K562 (cell line): Measurements from ENCODE around the gene OR2D2. TPM values are rescaled to one million over a fixed set of nuclear protein-coding genes. Genes with fewer than 3 reads are reported as not detected.

ENCODE experiments used
- BCOR ChIP-seq: fragments of 450-650 bp; IDR thresholded peaks from 2 replicates; pipeline ENCODE4 v1.6.1; 2016
- CEBPZ ChIP-seq: fragments of 150-350 bp; IDR thresholded peaks from 2 replicates; pipeline ENCODE4 v1.6.1; 2014; ENCODE audit warnings: low read depth, mild to moderate bottlenecking, low read length, borderline replicate concordance
- CHCHD3 ChIP-seq: fragments of 250-450 bp; sonication (Bioruptor Pico); IDR thresholded peaks from 2 replicates; pipeline ENCODE4 v2.1.2; 2022; ENCODE audit warnings: mild to moderate bottlenecking
- CHD2 ChIP-seq: IDR thresholded peaks from 2 replicates; pipeline ENCODE4 v1.6.1; 2011; ENCODE audit warnings: low read depth, low read length
- CREB1 ChIP-seq, 2 experiments: sonication (generic) in 1 of 2; formaldehyde crosslinking in 1 of 2; IDR thresholded peaks; 2 replicates each; pipeline versions ENCODE4 v1.6.1 to v1.8.0; 2012 to 2022; ENCODE audit warnings: inconsistent platforms in 1 of 2, mild to moderate bottlenecking in 1 of 2, missing genetic modification reagents in 1 of 2, moderate library complexity in 1 of 2
- E2F4 ChIP-seq: sonication (generic); formaldehyde crosslinking; IDR thresholded peaks from 2 replicates; pipeline ENCODE4 v1.8.0; 2022; ENCODE audit warnings: mild to moderate bottlenecking, low read depth, missing genetic modification reagents
- ETV1 ChIP-seq: fragments of 450-650 bp; conservative IDR thresholded peaks from 2 replicates; pipeline ENCODE4 v1.6.1; 2016; ENCODE audit warnings: missing genetic modification characterization, control low read depth, low read depth, missing compliant biosample characterization
- ILK ChIP-seq: fragments of 450-650 bp; IDR thresholded peaks from 2 replicates; pipeline ENCODE4 v1.6.1; 2016; ENCODE audit warnings: missing genetic modification characterization, low read depth, mild to moderate bottlenecking, missing compliant biosample characterization, moderate library complexity, borderline replicate concordance
- JUN ChIP-seq, 2 experiments: sonication (generic) in 1 of 2; formaldehyde crosslinking in 1 of 2; IDR thresholded peaks; 2 replicates each; pipeline versions ENCODE4 v1.6.1 to v1.8.0; 2012 to 2022; ENCODE audit warnings: borderline replicate concordance in 2 of 2, mild to moderate bottlenecking in 2 of 2, improper control_type of control experiment in 1 of 2, low read depth in 1 of 2, low read length in 1 of 2, missing genetic modification reagents in 1 of 2
- NFXL1 ChIP-seq: fragments of 450-650 bp; formaldehyde crosslinking; IDR thresholded peaks from 2 replicates; pipeline ENCODE4 v1.4.0; 2021; ENCODE audit warnings: mild to moderate bottlenecking
- NKRF ChIP-seq: fragments of 450-650 bp; IDR thresholded peaks from 2 replicates; pipeline ENCODE4 v1.6.1; 2016; ENCODE audit warnings: borderline replicate concordance
- PML ChIP-seq: IDR thresholded peaks from 2 replicates; pipeline ENCODE4 v1.6.1; 2012; ENCODE audit warnings: low read length, inconsistent platforms
- POLR2B ChIP-seq: fragments of 450-650 bp; IDR thresholded peaks from 2 replicates; pipeline ENCODE4 v1.6.1; 2018; ENCODE audit warnings: low read depth; ENCODE audit not compliant: partially characterized antibody
- RFX7 ChIP-seq: fragments of 250-450 bp; sonication (Bioruptor Pico); IDR thresholded peaks from 2 replicates; pipeline ENCODE4 v1.5.1; 2021; ENCODE audit warnings: mild to moderate bottlenecking
- SETDB1 ChIP-seq: IDR thresholded peaks from one replicate; pipeline ENCODE4 v1.6.1; 2012; ENCODE audit warnings: low read length, control low read depth, inconsistent platforms
- SRF ChIP-seq, 2 experiments: fragments of 250-450, 450-650 bp in 1 of 2; sonication (Bioruptor Pico) in 1 of 2; sonication (generic) in 1 of 2; formaldehyde crosslinking; IDR thresholded peaks; 2 replicates each; pipeline versions ENCODE4 v1.5.0 to v1.5.1; 2020 to 2022; ENCODE audit warnings: mild to moderate bottlenecking in 1 of 2, missing genetic modification reagents in 1 of 2
- SUPT5H ChIP-seq: fragments of 450-650 bp; IDR thresholded peaks from 2 replicates; pipeline ENCODE4 v1.6.1; 2016
- XRCC4 ChIP-seq: IDR thresholded peaks from one replicate; pipeline ENCODE4 v1.6.1; 2011; ENCODE audit not compliant: insufficient read depth, insufficient read length; ENCODE audit errors: extremely low read depth
- ZNF134 ChIP-seq: fragments of 250-450 bp; sonication (Bioruptor Pico); conservative IDR thresholded peaks from 2 replicates; pipeline ENCODE4 v1.4.0; 2020
- ZNF764 ChIP-seq: fragments of 250-450 bp; sonication (Bioruptor Pico); IDR thresholded peaks from 2 replicates; pipeline ENCODE4 v1.4.0; 2020; ENCODE audit warnings: low read depth, mild to moderate bottlenecking, moderate library complexity
- polyA plus RNA-seq, 8 experiments: library from polyadenylated mRNA; depleted of rRNA in 4 of 8; stranded (reverse) in 5 of 8; unstranded in 3 of 8; fragments of >200 nt; fragmentation: Nextera tagmentation in 2 of 8; fragmentation: Illumina TruSeq in 1 of 8; extraction: Ambion mirVana in 2 of 8; extraction: Trizol in 1 of 8; gene quantifications; 2 replicates each; pipeline versions ENCODE4 v1.2.1 to v1.2.3, GENCODE V29; 2011 to 2014; ENCODE audit warnings: inconsistent platforms in 1 of 8, missing spikeins in 1 of 8
- total RNA-seq, 7 experiments: library from RNA; depleted of rRNA in 6 of 7; stranded (reverse); fragments of >200 nt in 6 of 7; fragmentation: Illumina TruSeq in 2 of 7; extraction: Trizol in 2 of 7; gene quantifications; 2 replicates each; pipeline versions ENCODE4 v1.2.1 to v1.2.3, GENCODE V29; 2011 to 2021; ENCODE audit warnings: low replicate concordance in 1 of 7

The OR2D2 gene
- total and polyA plus RNA-seq, 9 of the 15 experiments (the other 6 are each of a cell fraction or from before 2014, with no cell fraction given), result 0.10 to 1.0 (median 0.57) TPM; not detected in 2

- TF ChIP-seq NKRF (peak; percentile 69; the same call in 1 of the 2 replicates), CEBPZ (no peak), POLR2B (peak; percentile 54), CHCHD3 (CRISPR knock-in tag) (no peak), E2F4 (CRISPR knock-in tag) (no peak), ZNF764 (CRISPR knock-in tag) (no peak), ILK (no peak), NFXL1 (no peak), SUPT5H (peak; percentile 69), ETV1 (tag) (peak; percentile 84), ZNF134 (CRISPR knock-in tag) (no peak), CHD2 (no peak), BCOR (no peak), XRCC4 (no peak), SRF (CRISPR knock-in tag; IDR thresholded peaks at IDR 0.05) (0 out of 4 replicates have a peak, but pooled peaks of 1 of the 2 experiments have one; percentile 36), CREB1 (IDR thresholded peaks at IDR 0.05) (peak; percentile 79), CREB1 (CRISPR knock-in tag; IDR thresholded peaks at IDR 0.05) (peak; percentile 24), SETDB1 (no peak), JUN (IDR thresholded peaks at IDR 0.05; ENCODE audit: borderline replicate concordance, low read depth, low read length) (peak; percentile 40; the same call in 1 of the 2 replicates), JUN (CRISPR knock-in tag; IDR thresholded peaks at IDR 0.05; ENCODE audit: borderline replicate concordance) (no peak; the same call in 1 of the 2 replicates), PML (peak; percentile 54; the same call in 1 of the 2 replicates), RFX7 (CRISPR knock-in tag) (no peak)
Measured at GRCh38 chr11:6926208-6927029, 34.1 kb upstream of the OR2D2 start, which contains the start of gene ZNF215 (continued).
